IMR-90 (cell line): ENCODE results near the gene PTP4A2. TPM values are rescaled to one million over a fixed set of nuclear protein-coding genes. Genes with fewer than 3 reads are reported as not detected.
A peak's percentile ranks its signal among the peaks of the same experiment; 100 is the strongest.

Source experiments
- ATAC-seq: fragments of 200-7000 bp; cut with Tn5 transposase; 2 replicates; pipeline ENCODE4 v1.9.1; 2020; ENCODE audit warnings: low read depth, mild to moderate bottlenecking, moderate library complexity
- BruUV-seq: library from RNA; stranded (reverse); fragments of 400-500 nt; replicated peaks from 2 replicates; lab custom pipeline; 2021; lab: Mats Ljungman, UMichigan
- CTCF ChIA-PET: fragments of 300-600 bp; formaldehyde crosslinking; extraction: SDS; loops from one replicate; lab custom pipeline; 2021; ENCODE audit warnings: antibody characterized with exemption; lab: Yijun Ruan, JAX
- POLR2A ChIA-PET: fragments of 300-600 bp; sonication (Branson Sonifier 250); formaldehyde crosslinking; loops from one replicate; lab custom pipeline; 2022; ENCODE audit warnings: antibody characterized with exemption; ENCODE audit not compliant: unreplicated experiment; lab: Charles Lee
- DNase-seq: peaks from one replicate; pipeline ENCODE4 v3.0.0; 2013
- H2AFZ ChIP-seq: replicated peaks from 2 replicates; pipeline ENCODE3; 2013; ENCODE audit warnings: low read length, mild to moderate bottlenecking; ENCODE audit not compliant: poor library complexity
- H2AK5ac ChIP-seq: 2 replicates; pipeline ENCODE4 v1.6.1; 2013; ENCODE audit warnings: low read depth, low read length, inconsistent platforms
- H2AK9ac ChIP-seq: replicated peaks from 2 replicates; pipeline ENCODE3; 2013; ENCODE audit warnings: mild to moderate bottlenecking, low read depth, low read length, moderate library complexity; ENCODE audit not compliant: poor library complexity
- H2BK120ac ChIP-seq: 2 replicates; pipeline ENCODE4 v1.6.1; 2013; ENCODE audit warnings: low read depth, low read length, inconsistent platforms
- H2BK15ac ChIP-seq: 3 replicates; pipeline ENCODE4 v1.6.1; 2013; ENCODE audit warnings: low read depth, low read length, inconsistent platforms
- H2BK20ac ChIP-seq: 2 replicates; pipeline ENCODE4 v1.6.1; 2013; ENCODE audit warnings: low read depth, mild to moderate bottlenecking, inconsistent platforms, low read length, moderate library complexity
- H2BK5ac ChIP-seq: 2 replicates; pipeline ENCODE4 v1.6.1; 2013; ENCODE audit warnings: mild to moderate bottlenecking, low read depth, low read length, inconsistent platforms; ENCODE audit not compliant: poor library complexity, severe bottlenecking
- H3K14ac ChIP-seq: replicated peaks from 2 replicates; pipeline ENCODE4 v1.6.1; 2013; ENCODE audit warnings: low read depth, low read length, inconsistent platforms
- H3K18ac ChIP-seq: 2 replicates; pipeline ENCODE4 v1.6.1; 2013; ENCODE audit warnings: low read depth, low read length, control low read depth
- H3K23ac ChIP-seq: 2 replicates; pipeline ENCODE4 v1.6.1; 2013; ENCODE audit warnings: low read depth, low read length, inconsistent platforms
- H3K27ac ChIP-seq: 2 replicates; pipeline ENCODE4 v1.5.1; 2013; ENCODE audit warnings: mild to moderate bottlenecking, control low read depth, low read length; ENCODE audit not compliant: insufficient read depth
- H3K27me3 ChIP-seq: 2 replicates; pipeline ENCODE4 v1.6.1; 2013; ENCODE audit warnings: low read length; ENCODE audit not compliant: control insufficient read depth, insufficient read depth
- H3K36me3 ChIP-seq: 2 replicates; pipeline ENCODE4 v1.6.1; 2013; ENCODE audit warnings: low read length, mixed read lengths; ENCODE audit not compliant: control insufficient read depth, insufficient read depth
- H3K4ac ChIP-seq: 2 replicates; pipeline ENCODE4 v1.6.1; 2013; ENCODE audit warnings: low read depth, low read length, inconsistent platforms
- H3K4me1 ChIP-seq: 2 replicates; pipeline ENCODE4 v1.6.1; 2013; ENCODE audit warnings: low read length, mixed read lengths; ENCODE audit not compliant: control insufficient read depth, insufficient read depth
- H3K4me2 ChIP-seq: 2 replicates; pipeline ENCODE4 v1.6.1; 2013; ENCODE audit warnings: low read depth, mild to moderate bottlenecking, control low read depth, low read length, moderate library complexity
- H3K4me3 ChIP-seq: 2 replicates; pipeline ENCODE4 v1.5.1; 2013; ENCODE audit warnings: low read depth, mild to moderate bottlenecking, control low read depth, low read length, moderate library complexity; ENCODE audit not compliant: insufficient read depth
- H3K56ac ChIP-seq: 2 replicates; pipeline ENCODE4 v1.6.1; 2013; ENCODE audit warnings: low read length, inconsistent platforms; ENCODE audit not compliant: insufficient read depth; ENCODE audit errors: extremely low read depth
- H3K79me1 ChIP-seq, 2 experiments: 2 replicates each; pipeline ENCODE4 v1.6.1; 2013; ENCODE audit warnings: low read length in 2 of 2, inconsistent platforms in 1 of 2, low read depth in 1 of 2
- H3K9ac ChIP-seq: 2 replicates; pipeline ENCODE4 v1.6.1; 2013; ENCODE audit warnings: low read depth, low read length, control low read depth
- H3K9me1 ChIP-seq: 2 replicates; pipeline ENCODE4 v1.6.1; 2013; ENCODE audit warnings: low read length, inconsistent platforms; ENCODE audit not compliant: insufficient read depth
- H3K9me3 ChIP-seq: 2 replicates; pipeline ENCODE4 v1.6.1; 2013; ENCODE audit warnings: low read length; ENCODE audit not compliant: control insufficient read depth, insufficient read depth
- H4K20me1 ChIP-seq: 2 replicates; pipeline ENCODE4 v1.6.1; 2013; ENCODE audit warnings: low read length, inconsistent platforms; ENCODE audit not compliant: insufficient read depth
- H4K5ac ChIP-seq: 2 replicates; pipeline ENCODE4 v1.6.1; 2013; ENCODE audit warnings: mild to moderate bottlenecking, low read depth, low read length, control low read depth
- H4K8ac ChIP-seq, 2 experiments: 2 replicates each; pipeline ENCODE4 v1.6.1; 2013; ENCODE audit warnings: low read depth in 2 of 2, low read length in 2 of 2, control low read depth in 1 of 2, inconsistent platforms in 1 of 2
- H4K91ac ChIP-seq: 2 replicates; pipeline ENCODE4 v1.6.1; 2013; ENCODE audit warnings: low read depth, low read length, inconsistent platforms; ENCODE audit not compliant: insufficient read depth
- BHLHE40 ChIP-seq: fragments of 150-350 bp; IDR thresholded peaks from 2 replicates; pipeline ENCODE4 v1.6.1; 2016; ENCODE audit warnings: mild to moderate bottlenecking, low read depth, low read length
- CHD1 ChIP-seq: IDR thresholded peaks from 2 replicates; pipeline ENCODE4 v1.6.1; 2012; ENCODE audit warnings: low read depth, low read length, improper control_type of control experiment
- FOS ChIP-seq: fragments of 150-350 bp; IDR thresholded peaks from 2 replicates; pipeline ENCODE4 v1.6.1; 2016; ENCODE audit warnings: low read depth, low read length
- MAFK ChIP-seq: IDR thresholded peaks from 2 replicates; pipeline ENCODE4 v1.6.1; 2012; ENCODE audit warnings: low read depth, low read length, improper control_type of control experiment
- POLR2A ChIP-seq: IDR thresholded peaks from 2 replicates; pipeline ENCODE4 v1.6.1; 2012; ENCODE audit warnings: mild to moderate bottlenecking, low read depth, low read length
- RAD21 ChIP-seq: IDR thresholded peaks from 2 replicates; pipeline ENCODE4 v1.6.1; 2012; ENCODE audit warnings: low read length, improper control_type of control experiment
- RCOR1 ChIP-seq: IDR thresholded peaks from 2 replicates; pipeline ENCODE4 v1.6.1; 2012; ENCODE audit warnings: mild to moderate bottlenecking, low read length, improper control_type of control experiment; ENCODE audit not compliant: insufficient replicate concordance
- WGBS, 2 experiments: methylation state at CpG; one replicate each; pipeline versions ENCODE4 v1.1.5 to v1.1.7; 2013; ENCODE audit warnings: missing lambda C conversion rate in 2 of 2; ENCODE audit not compliant: insufficient read length in 1 of 2; ENCODE audit errors: extremely low coverage in 2 of 2; 5-methylcytosine and 5-hydroxymethylcytosine counted together
- dilution Hi-C: fragments of 300-500 bp; cut with HindIII; formaldehyde crosslinking; loops from one replicate; pipeline ENCODE4 v1.14.3; 2018; ENCODE audit warnings: low sequenced_read_pairs; ENCODE audit not compliant: unreplicated experiment
- in situ Hi-C: fragments of 300-500 bp; cut with MboI; formaldehyde crosslinking; loops from 3 replicates; pipeline ENCODE4 v1.14.3; 2019; ENCODE audit warnings: low sequenced_read_pairs, inconsistent platforms, mixed read lengths
- intact Hi-C: fragments of 100-400 bp; cut with micrococcal nuclease; formaldehyde crosslinking; loops from 2 replicates; pipeline ENCODE4 v1.10.0; 2022
- polyA plus RNA-seq, 3 experiments: library from polyadenylated mRNA; depleted of rRNA; stranded (reverse); fragments of >200 nt; gene quantifications; 2 replicates each; pipeline ENCODE4 v1.2.3, GENCODE V29; 2012; ENCODE audit warnings: low replicate concordance in 1 of 3
- total RNA-seq: library from RNA; depleted of rRNA; stranded (reverse); fragments of >200 nt; gene quantifications from 2 replicates; pipeline ENCODE4 v1.2.3, GENCODE V29; 2012
- TF ChIP-seq, protein P1 (sequence below): conservative IDR thresholded peaks from 2 replicates; pipeline ENCODE4 v1.5.1; 2012; ENCODE audit warnings: mild to moderate bottlenecking, low read depth, low read length, improper control_type of control experiment
- TF ChIP-seq, protein P2 (sequence below): fragments of 150-350 bp; IDR thresholded peaks from 2 replicates; pipeline ENCODE4 v1.6.1; 2016; ENCODE audit warnings: low read depth, mild to moderate bottlenecking, low read length, moderate library complexity, borderline replicate concordance
- TF ChIP-seq, protein P3 (sequence below): fragments of 150-350 bp; IDR thresholded peaks from 2 replicates; pipeline ENCODE4 v1.6.1; 2017; ENCODE audit warnings: mild to moderate bottlenecking, antibody characterized with exemption, low read length, low read depth

PTP4A2 gene
- total and polyA plus RNA-seq, 2 of the 4 experiments (the other 2 are of a cell fraction): 135 to 328 TPM

DNA sequence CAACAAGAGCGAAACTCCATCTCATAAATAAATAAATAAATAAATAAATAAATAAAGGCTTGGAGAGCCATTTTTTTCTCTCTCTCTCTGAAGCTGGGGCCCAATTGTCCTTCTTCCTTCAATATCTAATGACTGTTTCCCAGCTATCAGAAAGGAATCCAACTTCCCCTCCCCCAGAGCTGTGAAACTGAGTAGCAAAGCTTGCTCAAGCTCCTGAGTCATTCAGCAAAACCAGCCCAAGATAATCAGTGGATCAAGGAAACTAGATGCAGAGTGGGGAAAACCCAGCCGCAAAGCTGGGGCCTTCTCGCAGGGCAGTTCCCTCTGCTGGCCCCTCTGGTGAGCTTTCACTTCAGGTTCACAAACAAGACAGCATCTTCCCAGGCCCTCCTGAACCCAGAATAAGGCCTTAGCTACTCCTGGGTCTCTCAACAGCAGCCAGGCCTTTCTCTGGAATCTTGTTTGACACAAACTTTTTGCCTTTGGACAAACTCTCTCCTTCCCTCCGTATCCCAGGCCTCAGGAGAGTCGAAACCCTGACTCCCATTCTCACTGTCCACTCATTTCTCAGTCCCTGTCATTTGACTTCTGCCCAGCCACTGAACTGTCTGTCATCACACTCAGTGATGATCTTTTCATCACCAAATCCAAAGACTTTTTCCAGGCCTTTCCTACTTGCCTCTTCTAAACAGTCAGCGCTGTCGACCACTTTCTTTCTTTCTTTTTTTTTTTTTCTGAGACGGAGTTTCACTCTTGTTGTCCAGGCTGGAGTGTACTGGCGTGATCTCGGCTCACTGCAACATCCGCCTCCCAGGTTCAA, 18.0 kb upstream of the PTP4A2 start (continued):
- TF ChIP-seq RCOR1 (peak; percentile 53), RAD21 (peak; percentile 74), FOS (peak; percentile 96)

DNA sequence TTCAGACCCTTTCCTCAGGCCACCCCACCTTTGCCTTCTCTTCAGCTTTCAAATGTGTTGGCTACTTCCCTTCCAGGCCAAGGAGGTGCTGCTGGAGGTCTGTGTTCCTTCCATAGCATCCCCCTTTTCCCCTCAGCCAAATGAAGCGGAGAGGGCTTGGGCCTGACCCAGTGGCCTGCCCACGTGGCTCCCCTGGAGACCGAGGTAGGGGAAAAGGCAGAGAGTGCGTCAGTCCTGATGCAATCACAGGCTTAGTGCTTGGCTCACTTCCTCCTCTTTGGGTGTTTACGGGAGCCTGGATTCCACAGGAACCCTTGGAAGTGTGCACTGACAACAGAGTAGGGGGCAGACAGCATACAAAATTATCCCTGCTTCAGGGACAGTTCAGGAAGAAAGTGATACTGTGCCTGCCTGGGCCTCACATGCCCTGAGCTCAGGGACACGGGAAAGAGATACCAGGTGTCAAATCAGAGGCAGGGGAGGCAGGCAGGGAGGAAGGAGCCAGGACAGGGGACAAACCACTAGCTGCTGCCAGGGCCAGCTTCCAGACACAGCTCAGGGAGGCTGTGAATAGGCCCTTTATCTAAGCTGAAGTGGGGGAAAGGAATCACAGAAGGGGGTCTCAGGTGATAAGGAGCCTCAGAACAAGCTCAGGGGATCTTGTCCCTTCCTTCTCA, 16.6 kb upstream of the PTP4A2 start:
- H2BK120ac ChIP-seq: peak overlapping the region; percentile 100
- peak overlapping the region; percentile 92 for H4K5ac ChIP-seq
- H3K14ac ChIP-seq: peak overlapping the region; percentile 100
- ChIA-PET CTCF (interaction anchor here (1.5 to 2.2 kb wide), 3 partner anchors 10 to 166 kb away, joined by 3 to 11 read pairs (median 7); partner anchors contain the start of gene PTP4A2), POLR2A (interaction anchor here (1.7 kb wide), 1 partner anchor 10 kb away, joined by 7 read pairs; no protein-coding TSS in a partner anchor)
- H3K9me3 ChIP-seq: no peaks in the 10 kb centered on the region
- H3K9me1 ChIP-seq: peaks cover 24% of the 10 kb centered on the region
- no peaks in the 10 kb centered on the region for H3K27me3 ChIP-seq
- BruUV-seq: no TSS peak
- H3K36me3 ChIP-seq: no peaks in the 10 kb centered on the region
- H3K4ac ChIP-seq: peak overlapping the region; percentile 100
- peak overlapping the region; percentile 99 for H2AK9ac ChIP-seq
- H2AFZ ChIP-seq: peak overlapping the region; percentile 85
- dilution Hi-C loops: no loop called here
- peaks cover 4 to 28% of the 10 kb centered on the region in 2 experiments for H3K79me1 ChIP-seq
- H3K27ac ChIP-seq: peak overlapping the region; percentile 93
- in situ Hi-C loops: no loop called here
- H3K4me2 ChIP-seq: peak overlapping the region; percentile 34
- no peaks in the 10 kb centered on the region for H4K20me1 ChIP-seq
- peak overlapping the region; percentile 100 for H4K91ac ChIP-seq
- peak overlapping the region; percentile 98 for H3K18ac ChIP-seq
- DNase-seq (peak; percentile 99), ATAC-seq (peak; percentile 81)
- peak overlapping the region; percentile 86 for H3K9ac ChIP-seq
- H3K23ac ChIP-seq: peak overlapping the region; percentile 100
- no peak overlapping the region for H3K4me3 ChIP-seq
- H2BK15ac ChIP-seq: peak overlapping the region; percentile 100
- peak overlapping the region; percentile 100 for H2AK5ac ChIP-seq
- intact Hi-C loops: no loop called here
- WGBS, 2 experiments: 0% methylated on average over 2 of the region's 6 CpGs; no CpG with 5 or more reads in 1 of the 2 experiments
- peak overlapping the region; percentile 97 for H2BK5ac ChIP-seq
- H2BK20ac ChIP-seq: peak overlapping the region; percentile 100
- H3K56ac ChIP-seq: peak overlapping the region; percentile 99
- peaks cover 23% of the 10 kb centered on the region for H3K4me1 ChIP-seq
- H4K8ac ChIP-seq: peak overlapping the region; percentile 96 to 100
- TF ChIP-seq MAFK (no peak), CHD1 (peak; percentile 67; the same call in 1 of the 2 replicates), POLR2A (peak; percentile 85; the same call in 1 of the 2 replicates), BHLHE40 (peak; percentile 84), FOS (peak; percentile 87), RAD21 (peak; percentile 23; the same call in 1 of the 2 replicates)
- TF ChIP-seq, protein P1, sequence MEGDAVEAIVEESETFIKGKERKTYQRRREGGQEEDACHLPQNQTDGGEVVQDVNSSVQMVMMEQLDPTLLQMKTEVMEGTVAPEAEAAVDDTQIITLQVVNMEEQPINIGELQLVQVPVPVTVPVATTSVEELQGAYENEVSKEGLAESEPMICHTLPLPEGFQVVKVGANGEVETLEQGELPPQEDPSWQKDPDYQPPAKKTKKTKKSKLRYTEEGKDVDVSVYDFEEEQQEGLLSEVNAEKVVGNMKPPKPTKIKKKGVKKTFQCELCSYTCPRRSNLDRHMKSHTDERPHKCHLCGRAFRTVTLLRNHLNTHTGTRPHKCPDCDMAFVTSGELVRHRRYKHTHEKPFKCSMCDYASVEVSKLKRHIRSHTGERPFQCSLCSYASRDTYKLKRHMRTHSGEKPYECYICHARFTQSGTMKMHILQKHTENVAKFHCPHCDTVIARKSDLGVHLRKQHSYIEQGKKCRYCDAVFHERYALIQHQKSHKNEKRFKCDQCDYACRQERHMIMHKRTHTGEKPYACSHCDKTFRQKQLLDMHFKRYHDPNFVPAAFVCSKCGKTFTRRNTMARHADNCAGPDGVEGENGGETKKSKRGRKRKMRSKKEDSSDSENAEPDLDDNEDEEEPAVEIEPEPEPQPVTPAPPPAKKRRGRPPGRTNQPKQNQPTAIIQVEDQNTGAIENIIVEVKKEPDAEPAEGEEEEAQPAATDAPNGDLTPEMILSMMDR: no peak
- TF ChIP-seq, protein P2, sequence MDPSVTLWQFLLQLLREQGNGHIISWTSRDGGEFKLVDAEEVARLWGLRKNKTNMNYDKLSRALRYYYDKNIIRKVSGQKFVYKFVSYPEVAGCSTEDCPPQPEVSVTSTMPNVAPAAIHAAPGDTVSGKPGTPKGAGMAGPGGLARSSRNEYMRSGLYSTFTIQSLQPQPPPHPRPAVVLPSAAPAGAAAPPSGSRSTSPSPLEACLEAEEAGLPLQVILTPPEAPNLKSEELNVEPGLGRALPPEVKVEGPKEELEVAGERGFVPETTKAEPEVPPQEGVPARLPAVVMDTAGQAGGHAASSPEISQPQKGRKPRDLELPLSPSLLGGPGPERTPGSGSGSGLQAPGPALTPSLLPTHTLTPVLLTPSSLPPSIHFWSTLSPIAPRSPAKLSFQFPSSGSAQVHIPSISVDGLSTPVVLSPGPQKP: no peak
- TF ChIP-seq, protein P3, sequence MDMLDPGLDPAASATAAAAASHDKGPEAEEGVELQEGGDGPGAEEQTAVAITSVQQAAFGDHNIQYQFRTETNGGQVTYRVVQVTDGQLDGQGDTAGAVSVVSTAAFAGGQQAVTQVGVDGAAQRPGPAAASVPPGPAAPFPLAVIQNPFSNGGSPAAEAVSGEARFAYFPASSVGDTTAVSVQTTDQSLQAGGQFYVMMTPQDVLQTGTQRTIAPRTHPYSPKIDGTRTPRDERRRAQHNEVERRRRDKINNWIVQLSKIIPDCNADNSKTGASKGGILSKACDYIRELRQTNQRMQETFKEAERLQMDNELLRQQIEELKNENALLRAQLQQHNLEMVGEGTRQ: peak; percentile 94
